COR-L47 (cell line): ENCODE data around the gene ANKRD13D.

ENCODE experiments used
- DNase-seq: peaks from one replicate; lab custom pipeline; 2025; lab: John Stamatoyannopoulos, UW

The ANKRD13D gene

DNA sequence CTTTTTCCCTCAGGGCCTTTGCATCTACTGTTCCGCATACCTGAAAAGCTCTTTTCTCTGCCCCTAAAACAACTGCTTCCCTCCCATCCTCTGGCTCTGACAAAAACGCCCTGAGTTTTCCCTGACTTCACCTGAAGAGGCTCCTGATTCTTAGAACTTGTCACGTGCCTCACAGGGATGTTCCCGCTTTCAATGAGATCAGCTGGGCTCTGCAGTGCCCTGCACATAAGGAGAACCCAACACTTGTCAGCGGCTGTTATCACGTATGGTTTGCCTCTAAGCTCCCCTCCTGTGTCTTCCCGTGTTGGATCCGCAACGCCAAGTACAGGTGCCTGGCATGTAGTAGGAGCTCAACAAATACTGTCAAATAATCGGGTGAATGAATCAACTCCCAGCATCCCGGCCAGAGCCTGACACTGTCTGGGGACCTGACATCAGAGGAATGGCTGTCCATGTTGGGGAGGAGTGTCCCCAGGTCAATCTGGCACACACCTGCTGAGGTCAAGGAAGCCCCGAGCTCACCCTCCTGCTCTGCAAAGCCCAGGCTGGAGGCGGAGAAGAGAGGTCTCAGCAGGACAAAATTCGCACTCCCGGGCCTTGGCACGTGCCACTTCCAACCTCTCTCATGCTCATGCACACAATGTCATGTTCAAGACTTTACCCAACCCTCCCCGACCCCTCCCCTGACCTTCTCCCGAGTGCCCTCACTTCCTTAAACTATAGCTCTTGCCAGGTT is 27.0 kb upstream of the ANKRD13D start:
- DNase-seq: no peak

DNA sequence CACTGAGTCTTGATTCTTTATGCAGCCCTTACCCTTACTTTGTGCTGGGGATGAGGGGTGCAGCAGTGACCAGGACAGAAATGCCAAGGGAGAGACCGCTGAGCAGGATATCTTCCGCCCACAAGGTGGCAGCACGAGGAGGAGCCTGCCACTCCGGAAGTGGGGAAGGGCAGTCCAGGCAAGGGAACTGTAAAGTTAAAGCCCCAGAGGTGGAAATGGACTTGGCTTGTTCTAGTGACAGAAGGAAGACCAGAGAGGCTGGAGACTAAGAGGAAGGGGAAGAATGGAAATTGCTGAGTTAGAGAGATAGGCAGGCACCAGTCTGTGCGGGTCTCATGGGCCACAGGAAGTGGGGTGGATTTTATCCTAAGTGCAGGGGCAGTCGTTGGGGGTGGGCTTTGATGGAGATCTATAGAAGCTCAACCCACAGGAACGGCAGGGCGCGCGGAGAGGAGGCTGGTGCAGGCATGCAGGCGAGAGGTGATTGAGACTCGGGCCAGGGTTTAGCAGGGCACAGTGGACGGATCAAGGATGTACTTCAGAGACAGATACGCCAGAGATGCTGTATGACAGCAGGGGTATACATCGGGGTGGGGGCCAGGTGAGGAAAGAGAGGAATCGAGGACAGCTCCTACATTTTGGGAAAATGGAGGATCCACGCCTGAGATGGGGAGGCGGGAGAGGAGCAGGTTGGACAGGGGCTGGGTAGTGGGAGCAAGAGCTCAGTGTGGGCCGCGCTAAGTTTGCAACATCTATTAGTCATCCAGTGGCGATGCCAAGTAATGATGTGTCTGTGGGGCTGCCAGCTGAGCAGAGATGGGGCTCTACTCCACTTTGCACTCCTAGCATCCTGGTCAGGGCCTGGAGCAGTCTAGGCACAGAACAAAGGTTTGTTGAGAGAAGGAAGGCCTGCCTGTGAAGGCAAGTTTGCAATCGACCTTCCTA is 26.1 kb upstream of the ANKRD13D start:
- DNase-seq: peak; percentile 74

DNA sequence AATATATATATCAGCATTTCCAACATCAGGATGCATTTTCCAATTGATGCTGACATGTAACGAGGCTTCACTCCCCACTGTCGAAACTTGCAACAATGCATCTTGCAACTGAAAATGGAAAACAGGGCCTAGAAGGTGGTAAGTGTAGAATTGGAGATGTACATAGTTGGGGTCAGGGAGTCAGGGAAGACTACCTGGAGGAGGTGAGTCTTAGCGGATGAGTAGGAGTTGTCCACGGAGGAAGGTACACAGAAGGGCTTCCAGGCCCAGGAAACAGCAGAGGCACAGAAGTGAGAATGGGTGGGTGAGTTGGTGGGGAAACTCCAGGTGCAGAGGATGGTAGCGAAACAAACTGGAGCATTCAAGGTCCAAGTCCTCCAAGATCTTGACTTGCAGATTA is 24.8 kb upstream of the ANKRD13D start:
- no peak for DNase-seq

DNA sequence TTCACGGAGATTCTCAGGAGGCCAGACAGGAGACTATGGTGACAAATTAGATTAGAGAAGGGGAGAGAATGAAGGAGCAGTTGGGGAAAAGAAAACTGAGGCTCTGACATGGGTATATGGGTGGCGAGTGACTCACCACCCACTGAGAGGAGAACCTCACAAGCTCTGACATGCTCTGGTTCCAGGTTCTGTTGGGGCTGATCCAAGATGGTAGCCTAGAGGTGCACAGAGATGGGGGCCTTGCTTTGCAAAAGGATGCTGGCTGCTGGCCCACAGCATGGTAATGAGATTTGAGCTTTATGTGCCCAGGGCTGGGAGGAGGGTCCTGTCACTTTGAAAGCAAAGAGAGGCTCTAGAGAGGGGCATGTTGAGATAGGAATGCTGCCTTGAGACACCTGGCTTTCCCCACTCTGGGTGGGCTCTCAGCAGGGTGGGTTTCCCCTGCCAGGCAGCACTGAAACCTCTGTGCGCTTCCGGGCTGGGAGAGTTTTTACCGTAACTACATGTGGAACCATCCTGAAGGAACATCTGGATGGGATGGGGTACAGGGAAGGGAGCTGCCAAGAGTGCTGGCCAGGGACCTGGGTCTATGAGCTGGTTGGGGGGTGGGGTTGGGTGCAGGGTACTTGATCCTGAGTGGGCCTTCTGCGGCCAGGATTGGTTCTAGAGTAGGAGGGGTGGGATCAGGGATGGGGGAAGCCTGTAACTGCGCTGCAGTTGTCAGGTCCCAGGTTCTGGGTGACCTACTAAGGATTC is 24.0 kb upstream of the ANKRD13D start:
- DNase-seq: no peak

DNA sequence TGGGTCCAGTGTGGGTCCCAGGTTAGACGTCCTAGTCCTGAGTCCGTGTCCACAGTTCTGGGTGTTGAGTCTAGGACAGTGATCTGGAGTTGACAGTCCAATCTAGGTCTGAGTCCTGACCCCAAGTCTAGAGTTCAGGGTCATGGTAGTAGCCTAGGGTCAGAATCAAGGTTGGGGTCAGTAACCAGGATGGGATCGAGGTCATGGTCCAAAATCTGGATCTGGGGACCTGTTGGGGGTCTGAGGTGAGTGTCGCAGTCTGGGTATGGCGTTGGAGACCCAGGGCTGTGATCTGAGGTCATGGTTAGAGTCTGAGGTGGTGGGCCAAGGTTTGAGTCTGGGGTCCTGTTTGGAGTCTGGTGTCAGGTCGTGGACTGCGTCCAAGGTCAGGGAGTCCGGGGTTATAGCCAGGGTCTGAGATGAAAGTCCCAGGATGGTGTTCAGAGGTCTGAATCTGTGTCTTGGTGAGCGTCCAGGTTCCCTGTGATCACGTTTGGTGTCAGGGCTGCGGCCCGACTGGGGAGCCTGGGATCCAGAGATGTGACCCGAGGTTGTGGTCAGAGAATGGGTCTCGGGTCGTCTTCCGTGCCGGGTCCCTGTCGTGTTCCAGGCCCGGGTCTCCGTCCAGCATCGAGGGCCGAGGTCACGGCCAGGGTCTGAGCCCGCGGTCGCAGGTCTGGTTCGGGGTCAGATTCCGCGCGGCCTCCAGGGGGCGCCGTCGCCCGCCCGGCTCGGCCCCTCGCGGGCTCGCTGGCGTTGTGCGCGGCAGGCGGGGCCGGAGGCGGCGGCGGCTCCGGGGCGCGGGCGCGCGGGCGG is 23.3 kb upstream of the ANKRD13D start:
- DNase-seq: peak; percentile 31

DNA sequence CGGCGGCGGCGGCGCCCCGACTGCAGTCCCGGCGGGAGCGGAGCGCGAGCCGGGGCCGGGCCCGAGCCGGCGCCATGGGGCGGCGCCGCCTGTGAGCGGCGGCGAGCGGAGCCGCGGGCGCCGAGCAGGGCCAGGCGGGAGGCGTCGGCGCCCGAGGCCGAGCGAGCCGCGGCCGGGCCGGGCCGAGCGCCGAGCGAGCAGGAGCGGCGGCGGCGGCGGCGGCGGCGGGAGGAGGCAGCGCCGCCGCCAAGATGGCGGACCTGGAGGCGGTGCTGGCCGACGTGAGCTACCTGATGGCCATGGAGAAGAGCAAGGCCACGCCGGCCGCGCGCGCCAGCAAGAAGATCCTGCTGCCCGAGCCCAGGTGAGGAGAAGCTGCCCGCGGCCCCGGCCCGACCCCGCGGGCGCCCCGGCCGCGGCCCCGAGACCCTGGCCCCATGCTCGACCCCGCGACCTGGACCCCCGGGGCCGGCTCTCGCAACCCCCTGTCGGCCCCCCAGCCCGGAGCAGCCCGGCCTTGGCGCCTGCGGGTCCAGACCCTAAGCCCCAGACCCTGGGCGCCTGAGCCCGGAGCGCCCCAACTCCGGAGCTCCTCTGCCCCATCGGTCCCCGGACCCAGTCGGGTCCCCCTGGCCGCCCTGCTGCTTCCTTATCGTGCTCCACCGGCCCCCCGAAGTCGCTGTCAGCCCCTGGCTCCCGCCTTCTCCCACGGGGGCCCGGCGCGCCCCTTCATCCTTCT is 22.5 kb upstream of the ANKRD13D start, which contains the start of gene GRK2:
Gene GRK2, plus strand, starts transcription at position 25 of the 739 bp plus-strand sequence. Its CDS starts 227 bp downstream, at position 252.
- no peak for DNase-seq

DNA sequence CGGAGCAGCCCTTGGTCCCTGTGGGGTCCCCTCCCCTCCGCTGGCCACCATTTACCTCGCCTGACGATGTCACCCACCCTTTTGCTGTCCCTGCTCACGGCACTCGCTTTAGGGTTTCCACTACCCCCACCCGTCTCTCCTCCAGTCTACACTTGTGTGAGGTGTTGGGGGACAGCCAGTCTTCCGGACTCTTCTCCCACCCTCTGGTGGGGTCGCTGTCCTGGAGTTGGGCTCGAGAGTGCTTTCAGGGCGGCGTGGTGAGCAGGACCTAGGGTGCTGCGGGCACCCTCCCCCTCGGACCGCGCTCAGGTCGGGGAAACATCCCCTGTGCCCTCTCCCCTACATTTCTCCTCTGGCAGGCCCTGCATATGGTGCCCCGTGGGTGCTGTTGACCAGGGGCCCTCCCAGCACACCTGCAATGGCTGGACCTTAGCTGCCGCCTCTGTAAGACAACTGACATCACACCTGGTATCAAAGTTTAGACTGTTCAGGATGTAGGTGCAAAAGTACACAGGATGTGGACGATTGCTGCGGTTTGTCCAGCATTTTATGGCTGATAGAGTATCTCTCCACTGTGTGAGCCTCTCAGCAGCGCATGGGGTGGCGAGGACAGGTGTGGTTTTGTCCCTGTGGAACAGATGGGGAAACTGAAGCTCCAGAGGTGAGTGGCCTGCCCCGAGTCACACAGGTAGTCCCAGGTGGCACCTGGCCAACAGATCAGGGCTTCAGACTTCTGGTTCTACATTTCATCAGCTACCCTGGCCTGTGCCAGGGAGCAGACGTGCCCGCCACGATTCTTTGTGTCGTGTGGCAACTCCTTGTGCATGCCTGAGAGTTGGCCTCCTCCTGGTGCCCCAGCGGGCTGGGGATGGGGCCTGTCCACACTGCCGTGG is 21.7 kb upstream of the ANKRD13D start:
- DNase-seq: no peak

DNA sequence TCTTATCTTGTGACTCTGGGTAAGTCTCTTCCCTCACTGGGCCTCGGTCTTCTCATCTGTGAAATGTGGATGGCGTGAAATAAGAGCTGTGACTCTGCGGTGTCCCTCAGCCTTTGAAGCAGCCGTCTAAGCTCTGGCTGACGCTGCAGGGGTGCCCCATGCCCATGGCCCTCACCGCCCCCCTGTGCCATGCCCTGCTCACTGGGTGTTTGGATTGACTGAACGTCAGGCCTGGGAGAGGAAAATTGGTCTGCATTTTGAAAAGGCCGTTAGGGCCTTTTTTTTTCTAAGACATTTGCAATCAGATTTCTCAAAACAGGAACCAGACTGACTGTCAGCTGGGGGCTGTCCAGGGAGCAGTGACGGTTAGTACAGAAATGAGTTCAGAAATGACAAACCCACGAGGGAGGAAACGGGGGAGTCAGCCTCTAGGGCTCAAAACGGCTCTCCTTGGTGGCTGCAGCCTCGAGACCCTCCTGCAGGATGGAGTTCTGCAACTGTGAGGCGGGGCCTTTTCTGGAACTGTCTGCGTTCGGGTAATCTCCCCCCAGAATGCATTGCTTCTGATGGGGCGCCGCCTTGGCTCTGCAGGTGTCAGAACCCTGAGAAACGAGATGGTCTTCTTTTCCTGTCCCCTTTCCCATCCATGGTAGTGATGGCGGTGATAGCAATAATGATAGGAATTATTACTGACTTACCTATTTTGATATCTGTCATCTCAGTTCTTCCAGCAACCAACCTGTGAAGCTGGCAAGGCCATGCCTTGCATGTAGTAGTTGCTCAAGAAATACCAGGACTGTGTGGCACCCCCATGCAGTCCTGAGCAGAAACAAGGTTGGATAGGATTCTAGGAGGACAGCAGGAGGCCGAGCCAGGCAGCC is 20.8 kb upstream of the ANKRD13D start:
- DNase-seq: no peak

DNA sequence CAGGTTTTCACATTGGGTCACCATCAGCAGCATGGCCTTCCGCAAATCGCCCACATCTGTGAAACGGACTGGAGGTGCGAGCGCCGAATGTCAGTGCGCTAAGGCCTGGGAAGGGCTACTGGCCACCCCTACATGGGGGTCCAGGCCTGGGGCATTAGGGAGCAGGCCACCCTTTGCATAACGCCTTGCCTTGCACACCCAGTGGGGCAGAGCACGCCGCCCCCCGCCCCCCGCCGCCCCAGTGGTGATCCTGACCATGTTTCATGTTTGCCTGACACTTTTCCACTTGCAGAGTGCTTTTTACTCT is 20.2 kb upstream of the ANKRD13D start:
- DNase-seq: no peak

DNA sequence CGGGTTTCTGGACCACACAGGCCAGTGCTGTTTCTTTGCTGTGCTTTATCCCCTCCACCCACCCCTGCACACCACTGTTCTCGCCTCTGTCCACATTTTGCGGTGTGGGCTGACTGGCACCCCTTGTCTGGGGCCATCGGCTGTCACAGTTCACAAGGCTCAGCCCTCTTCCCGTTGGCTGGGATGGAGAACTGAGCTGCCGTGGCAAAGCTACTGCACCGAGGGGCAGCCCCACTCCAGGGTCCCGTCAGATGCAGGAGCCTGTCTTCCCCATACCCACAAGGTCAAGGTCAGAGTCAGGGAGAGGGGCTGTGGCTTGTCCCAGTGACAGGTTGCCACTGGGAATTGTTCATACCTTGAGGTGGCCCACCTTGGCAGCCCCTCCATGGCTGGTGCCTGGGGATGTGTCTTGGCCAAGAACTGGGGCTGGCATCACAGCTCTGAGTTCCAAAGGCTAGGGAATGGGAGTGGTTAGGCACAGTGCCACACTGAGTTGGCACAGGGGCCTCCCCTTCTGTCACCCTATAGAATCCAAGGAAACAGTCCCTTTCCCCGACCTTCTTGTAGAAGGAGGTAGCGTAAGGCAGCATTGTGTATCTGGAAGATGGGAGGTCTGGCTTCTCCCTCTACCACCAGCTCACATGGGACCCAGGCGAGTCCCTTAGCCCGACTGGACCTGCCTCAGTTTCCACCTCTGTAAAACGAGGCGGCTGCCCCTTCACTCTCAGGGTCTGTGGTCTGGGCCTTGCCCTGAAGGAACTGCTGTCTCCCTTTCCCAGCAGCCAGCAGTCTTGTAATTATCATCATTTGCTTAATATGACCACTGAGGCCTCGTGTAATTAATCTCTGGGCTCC is 19.5 kb upstream of the ANKRD13D start:
- no peak for DNase-seq

DNA sequence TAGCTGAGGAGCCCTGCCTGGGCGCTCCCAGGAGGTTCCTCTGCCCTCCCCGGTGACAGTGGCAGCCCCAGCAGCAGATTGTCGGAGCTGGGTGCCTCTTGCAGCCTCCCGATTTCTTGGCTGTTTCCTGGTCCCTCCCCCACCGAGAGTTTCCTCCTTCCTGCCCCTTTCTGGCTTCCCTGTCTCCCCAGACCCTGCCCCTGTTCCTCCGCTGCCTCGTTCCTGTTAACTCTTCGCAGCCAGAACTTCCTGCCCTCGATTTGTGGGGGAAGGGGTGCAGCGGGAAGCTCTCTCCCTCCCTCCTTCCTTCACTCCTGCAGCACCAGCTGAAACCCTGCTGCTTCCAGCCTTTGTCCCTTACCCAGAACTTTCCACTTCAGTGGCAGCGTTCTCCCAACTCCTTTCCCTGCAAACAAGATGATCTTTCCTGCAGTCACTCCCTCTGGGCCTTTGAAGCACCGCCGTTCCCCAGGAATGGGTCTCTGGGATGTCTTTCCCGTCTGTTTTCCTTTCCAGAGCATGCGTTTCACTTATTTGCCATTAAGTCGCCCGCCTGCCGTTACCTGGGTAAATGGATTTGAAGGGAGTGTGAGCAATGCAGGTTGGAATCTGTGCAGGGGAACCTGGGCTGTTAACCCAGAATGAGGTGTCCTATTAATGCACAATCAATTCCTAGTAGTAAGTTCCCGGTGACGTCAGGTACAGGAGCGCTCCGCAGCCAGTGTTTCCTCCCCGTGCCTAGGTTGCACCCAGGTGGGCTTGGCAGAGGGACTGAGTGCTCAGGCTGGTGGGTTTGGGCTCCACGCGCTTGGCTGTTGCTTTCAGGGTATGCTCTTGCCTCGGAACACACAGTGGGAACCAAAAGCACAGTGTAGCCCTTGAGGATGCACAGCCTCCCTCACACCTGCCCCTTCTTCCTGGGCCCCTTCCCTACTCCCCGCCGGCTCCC is 18.6 kb upstream of the ANKRD13D start:
- DNase-seq: no peak

DNA sequence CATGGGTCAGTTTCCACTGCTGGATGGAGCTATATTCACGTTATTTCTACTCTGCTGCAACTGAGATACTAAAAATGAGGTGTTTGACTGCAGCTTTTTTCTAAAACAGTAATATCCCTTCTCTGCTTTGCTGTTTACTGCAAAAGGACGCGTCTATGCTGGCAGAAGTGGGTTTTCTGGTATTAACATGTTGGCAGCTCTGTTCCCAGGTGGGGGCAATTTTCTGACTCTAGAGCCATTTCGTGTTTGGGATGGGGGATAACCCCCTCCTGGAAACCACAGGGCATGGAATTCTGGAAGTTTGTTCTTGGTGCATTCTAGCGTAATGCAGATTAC is 17.9 kb upstream of the ANKRD13D start:
- no peak for DNase-seq

DNA sequence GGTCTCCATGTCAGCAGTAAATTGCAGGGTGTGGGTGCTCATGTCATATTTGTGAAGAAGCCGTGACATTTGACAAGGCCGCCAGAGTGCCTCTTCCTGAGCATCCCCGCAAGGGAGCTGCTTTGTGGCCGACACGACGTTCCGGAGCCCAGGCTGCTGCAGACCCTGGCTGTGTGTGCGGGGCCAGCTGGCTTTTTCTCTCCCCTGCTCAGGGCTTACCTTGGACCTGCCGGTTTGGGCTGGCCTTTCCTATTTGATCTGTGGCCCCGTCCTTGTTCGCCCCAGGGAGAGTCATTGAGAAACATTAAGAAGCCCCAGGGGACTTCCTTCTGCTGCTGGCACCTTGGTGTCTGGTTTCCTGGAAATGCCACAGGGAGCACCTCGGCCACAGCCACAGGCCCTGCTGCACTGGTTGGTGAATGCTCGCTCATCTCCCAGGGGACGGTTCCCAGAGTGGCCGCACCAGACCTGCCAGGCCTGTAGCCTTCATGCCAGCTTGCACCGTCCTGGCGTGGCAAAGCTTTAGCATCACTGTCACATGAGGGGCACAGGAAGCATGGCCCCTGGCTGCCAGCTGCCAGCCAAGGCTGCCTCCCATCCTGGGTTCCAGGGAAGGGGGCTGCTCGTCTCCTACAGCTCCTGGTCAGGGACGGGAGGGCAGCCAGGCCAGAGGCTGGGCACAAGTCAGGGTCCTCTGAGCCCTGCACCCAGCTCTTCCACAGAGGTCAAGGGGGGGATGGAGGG is 17.4 kb upstream of the ANKRD13D start:
- no peak for DNase-seq

DNA sequence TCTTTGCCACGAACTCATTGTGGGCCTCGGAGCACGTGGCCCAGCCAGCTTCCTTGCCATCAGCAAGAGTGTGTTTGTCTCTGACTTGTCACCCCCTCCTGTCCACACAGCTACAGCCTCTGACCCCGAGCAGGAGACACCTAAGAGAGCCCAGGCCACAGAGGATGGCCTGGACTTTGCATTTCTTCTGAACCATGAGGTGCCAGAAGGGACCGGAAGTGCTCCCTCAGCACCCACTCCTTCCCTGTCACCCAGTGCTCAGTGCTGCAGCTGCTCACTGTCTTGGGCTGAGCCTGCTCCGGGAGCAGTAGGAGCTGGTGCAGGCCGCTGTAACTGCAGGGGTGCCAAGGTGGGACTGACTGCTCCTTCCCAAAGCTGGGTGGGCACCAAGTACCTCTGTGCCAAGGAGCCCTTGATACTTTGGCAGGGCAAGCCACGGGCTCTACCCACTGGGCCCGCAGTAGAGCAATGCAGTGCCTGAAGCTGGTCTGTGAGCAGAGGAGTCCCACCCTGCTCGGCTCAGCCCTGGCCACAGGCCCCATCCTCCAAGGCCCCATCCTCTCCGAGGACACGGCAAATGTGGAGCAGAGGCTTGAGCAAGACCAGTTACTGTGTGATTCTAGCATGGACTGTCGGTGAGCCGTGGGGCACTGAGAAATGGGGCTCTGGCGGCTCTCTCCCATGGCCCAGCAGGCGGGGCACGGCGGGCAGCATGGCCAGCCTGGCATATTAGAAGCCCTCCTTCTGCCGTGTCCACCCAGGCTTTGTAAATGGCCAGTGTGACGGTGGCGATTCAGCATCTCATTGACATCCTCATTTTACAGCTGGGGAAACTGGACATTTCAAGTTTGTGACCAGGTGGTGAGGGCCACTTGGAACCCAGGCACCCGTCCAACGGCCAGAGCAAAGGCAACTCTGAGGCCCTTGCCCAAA is 16.5 kb upstream of the ANKRD13D start:
- no peak for DNase-seq
